ENCODE data around the gene NCLN.
"Not testable (repeated sequence)": the region's sequence is repeated elsewhere in the genome, so short reads cannot be mapped to it uniquely, and the experiment has no call there.

NCLN gene

DNA sequence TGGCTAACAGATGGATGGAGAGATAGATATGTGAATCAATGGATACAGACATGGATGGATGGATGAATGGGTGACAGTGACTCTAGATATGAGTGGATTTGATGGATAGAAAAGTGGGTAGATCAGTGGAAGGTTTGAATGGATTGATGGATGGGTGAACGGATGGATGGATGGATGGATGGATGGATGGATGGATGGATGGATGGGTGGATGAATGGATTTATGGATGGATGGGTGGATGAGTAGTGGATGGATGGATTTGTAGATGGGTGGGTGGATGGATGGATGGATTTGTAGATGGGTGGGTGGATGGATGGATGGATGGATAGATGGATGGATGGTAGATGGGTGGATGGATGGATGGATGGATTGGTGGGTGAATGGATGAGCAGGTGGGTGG, 45.6 kb downstream of the NCLN start:
- no peak for DNase-seq

DNA sequence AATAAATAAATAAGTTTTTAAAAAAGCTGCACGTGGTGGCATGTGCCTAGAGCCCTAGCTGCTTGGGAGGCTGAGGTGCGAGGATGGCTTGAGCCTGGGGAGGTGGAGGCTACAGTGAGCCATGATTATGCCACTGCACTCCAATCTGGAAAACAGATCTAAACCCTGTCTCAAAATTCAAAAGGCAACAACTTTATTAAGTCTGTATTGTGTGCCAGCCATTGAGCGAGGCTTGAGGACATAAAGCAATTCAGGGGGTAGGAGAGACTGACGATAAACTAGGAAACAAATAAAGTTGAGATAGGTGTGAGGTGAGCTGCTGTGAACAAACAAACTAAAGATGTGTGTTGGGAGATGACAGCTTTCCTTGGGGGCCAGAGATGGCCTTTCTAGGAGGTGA, 47.4 kb downstream of the NCLN start:
- DNase-seq, result no peak

DNA sequence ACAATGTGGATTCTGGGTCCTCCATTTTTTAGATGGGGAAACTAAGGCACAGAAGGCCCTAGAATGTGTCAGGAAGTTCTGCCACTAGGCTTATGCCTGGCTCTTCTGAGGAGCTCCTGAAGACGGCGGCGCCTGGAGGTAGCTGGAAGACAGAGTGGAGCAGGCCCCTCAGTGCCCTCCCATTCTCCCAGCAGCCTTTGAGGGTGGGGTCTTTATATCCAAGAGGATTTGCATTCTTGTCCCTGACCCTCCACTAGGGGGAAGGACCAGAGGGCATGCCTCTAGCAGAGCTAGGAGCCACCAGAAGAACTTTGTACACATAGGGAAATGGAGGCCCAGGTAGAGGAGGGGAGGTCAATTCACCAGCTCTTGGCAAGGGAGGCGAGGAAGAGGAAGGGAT, 48.1 kb downstream of the NCLN start:
- no peak for DNase-seq

DNA sequence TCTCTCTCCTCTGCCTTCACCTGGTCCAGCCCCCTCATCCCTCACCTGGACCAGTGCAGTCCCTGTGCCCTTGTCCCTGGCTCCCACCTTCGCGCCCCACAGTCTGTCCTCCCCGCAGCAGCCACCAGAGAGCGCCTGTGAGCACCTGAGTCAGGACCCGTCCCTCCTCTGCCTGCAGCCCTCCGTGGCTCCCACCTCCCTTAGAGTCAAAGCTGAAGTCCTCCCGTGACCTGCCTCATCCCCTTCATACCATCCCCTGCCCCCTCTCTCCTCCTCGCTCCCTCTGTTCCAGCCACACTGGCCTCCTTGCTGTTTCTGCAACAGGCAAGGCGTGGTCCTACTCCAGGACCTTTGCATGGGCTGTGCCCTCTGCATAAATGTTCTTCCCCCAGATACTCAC, 49.1 kb downstream of the NCLN start:
- no peak for DNase-seq

DNA sequence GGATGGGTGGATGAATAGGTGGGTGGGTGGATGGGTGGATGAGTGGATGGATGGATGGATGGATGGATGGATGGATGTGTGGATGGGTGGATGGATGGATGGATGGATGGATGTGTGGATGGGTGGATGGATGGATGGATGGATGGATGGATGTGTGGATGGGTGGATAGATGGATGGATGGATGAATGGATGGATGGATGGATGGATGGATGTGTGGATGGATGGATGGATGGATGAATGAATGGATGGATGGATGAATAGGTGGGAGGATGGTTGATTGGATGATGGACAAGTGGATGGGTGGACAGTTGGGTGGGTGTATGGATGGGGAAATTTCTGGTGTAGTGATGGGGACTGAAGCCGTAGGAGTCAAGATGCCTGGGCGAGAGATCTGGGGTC, 49.9 kb downstream of the NCLN start:
- DNase-seq, result not testable (repeated sequence)

DNA sequence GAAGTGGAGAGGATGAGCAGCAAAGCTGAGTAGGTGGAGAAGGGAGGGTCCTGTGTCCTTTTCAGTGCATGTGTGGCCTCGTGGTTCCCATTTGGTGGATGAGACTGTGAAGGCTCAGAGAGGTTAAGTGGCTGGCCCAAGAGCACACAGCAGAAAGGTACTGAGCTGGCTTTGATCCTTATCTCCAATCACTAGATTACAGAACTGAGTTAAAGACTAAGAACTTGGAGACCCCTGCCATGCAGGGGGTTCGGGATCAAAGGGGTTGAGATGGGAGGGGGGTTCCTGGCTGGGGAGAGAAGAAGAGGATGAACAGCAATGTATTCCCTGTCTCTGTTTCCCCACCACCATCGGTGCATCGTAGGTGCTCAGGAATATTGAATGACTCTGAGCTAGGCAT, 50.5 kb downstream of the NCLN start:
- DNase-seq, result no peak

DNA sequence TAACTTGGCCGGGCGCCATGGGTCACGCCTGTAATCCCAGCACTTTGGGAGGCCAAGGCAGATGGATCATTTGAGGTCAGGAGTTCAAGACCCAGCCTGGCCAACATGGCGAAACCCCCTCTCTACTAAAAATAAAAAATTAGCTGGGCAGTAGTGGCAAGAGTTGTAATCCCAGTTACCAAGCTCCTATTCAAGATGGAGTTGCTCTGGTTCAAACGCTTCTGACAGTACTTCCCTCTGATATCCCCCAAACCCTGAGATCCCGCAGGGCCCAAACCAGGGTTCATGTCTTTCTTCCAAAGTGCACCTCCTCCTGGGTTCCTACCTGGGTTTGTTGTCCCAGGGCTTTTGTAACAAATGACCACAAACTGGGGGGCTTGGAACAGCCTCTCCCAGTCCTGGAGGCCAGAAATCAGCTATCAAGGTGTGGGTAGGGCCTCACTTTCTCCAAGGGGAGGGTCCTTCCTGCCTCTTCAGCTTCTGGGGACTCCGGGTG, 52.4 kb downstream of the NCLN start:
- no peak for DNase-seq

DNA sequence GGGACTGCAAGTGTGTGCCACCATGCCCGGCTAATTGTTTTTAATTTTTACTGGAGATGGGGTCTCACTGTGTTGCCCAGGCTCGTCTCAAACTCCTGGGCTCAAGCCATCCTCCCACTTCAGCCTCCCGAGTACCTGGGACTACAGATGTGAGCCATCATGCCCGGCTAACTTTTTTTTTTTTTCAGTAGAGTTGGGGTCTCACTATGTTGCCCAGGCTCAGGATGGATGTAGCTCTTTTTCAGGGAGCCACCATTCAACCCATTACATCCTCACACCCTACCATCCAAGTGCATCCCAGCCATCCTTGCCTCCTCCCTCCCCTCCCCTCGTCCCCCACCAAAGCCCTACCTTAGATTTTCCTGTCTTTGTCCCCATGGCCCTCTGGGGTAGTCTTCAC, 53.6 kb downstream of the NCLN start:
- no peak for DNase-seq

DNA sequence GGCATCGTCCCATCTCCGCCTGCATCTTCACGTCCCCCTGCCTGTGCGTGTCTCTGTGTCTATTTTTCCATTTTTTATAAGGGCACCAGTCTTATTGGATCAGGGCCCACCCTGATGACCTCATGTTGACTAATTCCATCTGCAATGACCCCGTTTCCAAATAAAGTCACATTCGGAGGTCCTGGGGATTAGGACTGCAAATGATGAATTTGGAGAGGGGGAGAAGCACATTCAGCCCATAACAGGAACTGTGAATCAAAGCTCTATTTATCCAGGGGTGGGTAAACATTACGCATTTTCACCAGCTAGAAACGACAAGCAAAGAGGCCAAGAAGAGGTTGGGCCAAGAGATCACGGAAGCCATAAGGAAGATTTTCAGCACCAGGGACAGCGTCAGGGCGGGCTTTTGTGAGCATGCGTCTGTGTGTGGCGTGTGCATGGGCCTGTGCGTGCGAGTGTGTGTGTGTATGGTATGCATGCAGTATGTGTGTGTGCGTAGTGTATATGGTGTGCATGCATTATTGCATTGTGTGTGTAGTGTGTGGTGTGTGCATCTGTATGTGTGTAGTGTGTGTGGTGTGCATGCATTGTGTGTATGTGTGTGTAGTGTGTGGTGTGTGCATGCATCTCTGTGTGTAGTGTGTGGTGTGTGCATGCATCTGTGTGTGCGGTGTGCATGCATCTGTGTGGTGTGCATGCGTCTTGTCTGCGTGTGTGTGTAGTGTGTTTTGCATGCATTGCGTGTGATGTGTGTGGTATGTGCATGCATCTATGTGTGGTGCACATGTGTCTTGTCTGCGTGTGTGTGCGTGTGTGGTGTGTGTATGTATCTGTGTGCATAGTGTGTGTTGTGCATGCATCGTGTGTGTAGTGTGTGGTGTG, 58.3 kb downstream of the NCLN start:
- DNase-seq, result peak; percentile 52

DNA sequence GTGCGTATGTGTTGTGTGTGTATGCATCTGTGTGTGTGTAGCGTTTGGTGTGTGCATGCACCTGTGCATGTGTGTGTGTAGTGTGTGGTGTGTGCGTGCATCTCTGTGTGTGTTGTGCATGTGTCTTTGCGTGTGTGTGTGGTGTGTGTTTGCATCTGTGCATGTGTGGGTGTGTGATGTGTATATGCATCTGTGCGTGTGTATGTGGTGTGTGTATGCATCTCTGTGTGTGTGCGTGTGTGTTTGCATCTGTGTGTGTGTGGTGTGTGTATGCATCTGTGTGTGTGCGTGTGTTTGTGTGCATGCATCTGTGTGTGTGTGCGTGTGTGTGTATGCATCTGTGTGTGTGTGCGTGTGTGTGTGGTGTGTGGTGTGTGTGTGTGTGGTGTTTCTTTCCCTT, 59.3 kb downstream of the NCLN start:
- DNase-seq, result no peak

DNA sequence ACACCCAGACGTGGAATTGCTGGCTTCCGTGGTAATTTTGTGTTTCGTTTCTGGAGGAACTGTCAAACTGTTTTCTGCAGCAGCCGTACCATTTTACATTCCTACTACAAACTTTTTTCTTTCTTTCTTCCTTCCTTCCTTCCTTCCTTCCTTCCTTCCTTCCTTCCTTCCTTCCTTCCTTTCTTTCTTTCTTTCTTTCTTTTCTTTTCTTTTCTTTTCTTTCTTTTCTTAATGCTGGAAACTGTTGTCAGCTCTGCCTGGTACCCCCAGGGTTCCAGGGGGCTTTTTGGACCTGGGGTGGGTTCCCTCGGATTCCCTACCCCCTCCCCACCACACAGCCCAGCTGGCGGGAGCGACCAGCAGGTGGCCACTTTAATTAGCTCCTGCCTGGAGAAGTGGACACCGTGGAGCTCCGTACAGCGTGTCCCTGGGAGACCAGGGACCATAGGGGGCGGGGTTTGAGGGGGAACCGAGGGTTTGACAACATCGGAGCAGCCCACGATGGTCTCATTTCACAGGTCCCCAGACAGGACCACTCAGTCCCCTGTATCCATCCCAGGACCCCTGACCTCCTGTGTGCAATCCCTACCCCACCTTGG, 63.1 kb downstream of the NCLN start:
- DNase-seq, result no peak

DNA sequence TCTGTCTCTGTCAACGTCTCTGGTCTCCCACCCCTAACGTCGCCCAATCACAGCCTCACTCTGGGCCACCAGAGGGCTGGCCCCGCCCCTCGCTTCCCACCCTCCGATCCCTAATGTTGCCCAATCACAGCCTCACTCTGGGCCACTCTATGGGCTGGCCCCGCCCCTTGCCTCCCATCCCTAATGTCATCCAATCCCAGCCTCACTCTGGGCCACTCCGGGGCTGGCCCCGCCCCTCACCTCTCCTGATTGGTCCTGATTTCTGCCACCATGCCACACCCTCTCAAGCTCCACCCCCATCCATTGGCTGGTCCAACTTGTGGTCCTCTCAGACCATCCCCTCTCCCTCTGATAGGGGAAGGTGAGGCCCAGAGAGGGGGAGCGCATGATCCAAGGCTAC, 63.7 kb downstream of the NCLN start:
- no peak for DNase-seq

DNA sequence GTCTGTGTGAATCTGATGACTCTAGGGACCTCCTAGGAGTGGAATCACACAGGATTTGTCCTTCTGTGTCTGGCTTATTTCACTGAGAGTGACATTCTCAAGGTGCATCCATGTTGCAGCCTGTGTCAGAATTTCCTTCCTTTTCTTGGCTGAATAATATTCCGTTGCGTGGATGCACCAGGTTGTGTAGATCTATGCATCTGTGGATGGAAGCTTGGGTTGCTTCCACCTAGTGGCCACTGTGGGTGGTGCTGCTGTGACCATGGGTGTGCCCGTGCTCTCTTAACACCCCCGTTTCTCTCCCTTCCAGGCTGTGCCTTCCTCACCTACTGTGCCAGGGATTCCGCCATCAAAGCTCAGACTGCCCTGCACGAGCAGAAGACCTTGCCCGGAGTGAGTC, 64.9 kb downstream of the NCLN start:
- DNase-seq, result no peak

DNA sequence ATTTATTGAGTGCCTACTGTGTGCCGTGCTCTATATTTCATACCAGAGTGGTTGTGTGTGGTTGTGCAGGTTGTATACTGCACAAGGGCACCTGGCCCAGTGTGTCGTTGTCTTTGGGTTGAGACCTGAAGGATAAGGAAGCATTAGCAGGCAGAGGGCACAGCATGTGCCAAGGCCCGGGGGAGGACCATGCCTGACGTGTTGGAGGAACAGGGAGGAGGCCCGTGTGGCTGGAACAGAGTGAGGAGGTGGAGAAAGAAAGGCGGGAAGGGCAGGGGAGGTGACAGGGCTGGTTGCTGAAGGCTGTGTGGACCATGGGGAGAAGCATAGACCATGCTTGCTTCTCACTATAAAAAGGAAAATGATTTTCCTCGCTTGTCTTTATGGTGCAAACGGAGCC, 65.5 kb downstream of the NCLN start:
- no peak for DNase-seq

DNA sequence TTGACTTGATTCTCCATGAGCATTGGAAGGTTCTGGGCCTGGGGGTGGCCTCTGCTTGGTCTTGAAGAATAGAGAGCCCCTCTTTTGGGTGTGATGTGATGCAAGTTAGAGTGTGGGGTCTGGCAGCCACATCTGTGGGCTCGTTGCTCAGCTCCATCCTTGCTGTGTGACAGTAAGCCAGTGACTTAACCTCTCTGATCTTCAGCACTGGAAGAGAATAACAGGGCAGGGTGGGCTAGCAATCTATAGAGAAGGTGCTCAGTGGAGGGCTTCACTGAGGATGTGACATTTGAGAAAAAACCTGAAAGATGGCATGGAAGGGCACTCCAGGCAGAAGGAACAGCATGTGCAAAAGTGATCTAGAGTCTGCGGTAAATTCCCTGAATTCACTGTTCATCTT, 66.9 kb downstream of the NCLN start:
- no peak for DNase-seq

DNA sequence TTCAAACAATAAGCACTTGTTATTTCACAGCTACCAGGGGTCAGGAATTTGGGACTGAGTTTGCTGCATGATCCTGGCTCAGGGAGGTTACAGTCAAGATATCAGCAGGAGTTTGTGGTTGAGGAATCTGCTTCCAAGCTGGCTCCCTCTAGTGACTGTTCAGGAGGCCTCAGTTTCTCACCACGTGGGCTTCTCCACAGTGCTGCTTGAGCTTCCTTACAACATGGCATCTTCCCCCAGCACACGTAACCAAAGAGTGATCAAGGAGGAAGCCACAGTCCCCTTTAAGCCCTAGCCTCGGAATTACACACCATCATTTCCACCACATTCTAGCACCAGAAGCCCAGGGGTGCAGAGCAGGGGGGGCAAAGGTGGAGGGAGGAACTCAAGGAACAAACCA, 67.5 kb downstream of the NCLN start:
- DNase-seq, result no peak

DNA sequence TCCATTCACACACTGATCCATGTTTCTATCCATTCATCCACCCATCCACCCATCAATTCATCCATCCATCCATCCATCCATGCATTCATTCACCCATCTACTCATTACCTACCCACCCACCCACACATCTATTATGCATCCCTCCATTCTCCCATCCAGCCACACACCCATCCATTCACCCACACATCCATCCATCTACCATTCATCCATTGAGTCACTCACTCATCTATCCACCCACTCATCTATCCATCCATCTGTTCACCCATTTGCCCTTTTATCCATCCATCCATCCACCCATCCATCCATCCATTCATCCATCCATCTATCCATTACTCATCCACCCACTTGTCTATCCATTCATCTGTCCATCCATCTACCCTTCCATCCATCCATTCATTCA, 68.8 kb downstream of the NCLN start:
- DNase-seq, result no peak

DNA sequence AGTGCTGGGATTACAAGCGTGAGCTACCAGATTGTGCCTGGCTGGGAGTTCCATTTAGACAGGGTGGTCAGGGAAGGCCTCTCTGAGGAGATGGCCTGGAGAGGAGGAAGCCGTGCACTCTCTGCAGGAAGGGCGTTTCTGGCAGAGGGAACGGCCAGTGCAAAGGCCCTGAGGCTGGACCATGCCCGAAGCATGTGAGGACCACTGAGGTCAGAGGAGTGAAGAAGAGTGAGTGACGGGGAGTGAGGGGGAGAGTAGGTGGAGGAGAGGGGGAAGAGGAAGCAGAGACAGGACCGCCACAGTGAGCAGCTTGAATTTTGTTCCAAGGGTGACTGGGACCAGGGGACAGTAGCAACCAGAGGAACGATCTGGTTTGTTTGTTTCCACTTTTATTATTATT, 71.3 kb downstream of the NCLN start:
- DNase-seq, result no peak

All from NCI-H226 (cell line).